Spleen (tissue), 11 donors: ENCODE results near the gene HNRNPM. TPM values are rescaled to one million over a fixed set of nuclear protein-coding genes. Genes with fewer than 3 reads are reported as not detected.
"Not testable (repeated sequence)": the region's sequence is repeated elsewhere in the genome, so short reads cannot be mapped to it uniquely, and the experiment has no call there.

Experiments
- DNase-seq: peaks from one replicate; pipeline ENCODE4 v3.0.0-alpha.2; 2020
- H3K27ac ChIP-seq, 8 donors: fragments of 200-600 bp; sonication (generic) in 7 of 8; 1 replicate in 4 of 8; 2 replicates in 4 of 8; pipeline versions ENCODE4 v1.5.0 to v1.8.0; 2016 to 2021; ENCODE audit warnings: inconsistent platforms in 4 of 8, mild to moderate bottlenecking in 4 of 8, moderate library complexity in 1 of 8
- H3K27me3 ChIP-seq, 7 donors: fragments of 200-600 bp; sonication (generic) in 6 of 7; replicated peaks in 1 of 7; 1 replicate in 4 of 7; 2 replicates in 3 of 7; pipeline versions ENCODE4 v1.5.0 to v1.8.0; 2016 to 2021; ENCODE audit warnings: inconsistent platforms in 3 of 7, mild to moderate bottlenecking in 1 of 7
- H3K36me3 ChIP-seq, 6 donors: fragments of 200-600 bp; sonication (generic) in 5 of 6; 1 replicate in 4 of 6; 2 replicates in 2 of 6; pipeline versions ENCODE4 v1.5.0 to v1.8.0; 2016 to 2021; ENCODE audit warnings: inconsistent platforms in 2 of 6
- H3K4me1 ChIP-seq, 6 donors: fragments of 200-600 bp; sonication (generic) in 5 of 6; 1 replicate in 3 of 6; 2 replicates in 3 of 6; pipeline versions ENCODE4 v1.5.0 to v1.8.0; 2016 to 2021; ENCODE audit warnings: inconsistent platforms in 3 of 6
- H3K4me3 ChIP-seq, 8 donors: fragments of 200-600 bp; sonication (generic) in 7 of 8; 1 replicate in 4 of 8; 2 replicates in 4 of 8; pipeline versions ENCODE4 v1.5.0 to v1.8.0; 2016 to 2021; ENCODE audit warnings: inconsistent platforms in 4 of 8, mild to moderate bottlenecking in 4 of 8, moderate library complexity in 2 of 8
- H3K9me3 ChIP-seq, 8 donors: fragments of 200-600 bp; sonication (generic) in 7 of 8; 1 replicate in 4 of 8; 2 replicates in 4 of 8; pipeline versions ENCODE4 v1.5.0 to v1.8.0; 2016 to 2021; ENCODE audit warnings: inconsistent platforms in 4 of 8
- POLR2A ChIP-seq, 3 donors: fragments of 450-650 bp; IDR thresholded peaks; one replicate each; pipeline ENCODE4 v1.5.1; 2017; ENCODE audit warnings: antibody characterized with exemption in 3 of 3, mild to moderate bottlenecking in 1 of 3
- POLR2AphosphoS5 ChIP-seq, 3 donors: sonication (generic); formaldehyde crosslinking; IDR thresholded peaks; one replicate each; pipeline ENCODE4 v1.5.1; 2017; ENCODE audit warnings: antibody characterized with exemption in 3 of 3
- WGBS, 5 donors: extraction: QIAGEN DNeasy Blood & Tissue Kit in 3 of 5; methylation state at CpG; one replicate each; pipeline versions ENCODE4 v1.1.5 to v1.1.7; 2013 to 2018; 5-methylcytosine and 5-hydroxymethylcytosine counted together
- intact Hi-C: fragments of 100-400 bp; cut with DNase I; formaldehyde crosslinking; loops from one replicate; pipeline ENCODE4 v1.15.0; 2023; ENCODE audit warnings: low total_unique reads
- polyA plus RNA-seq, 3 donors: library from polyadenylated mRNA; stranded (reverse); fragments of 200-250 nt; gene quantifications; one replicate each; pipeline ENCODE4 v1.2.1, GENCODE V29; 2013
- total RNA-seq, 7 donors: library from RNA; depleted of rRNA in 3 of 7; stranded (reverse); fragments of >200 nt in 3 of 7; fragmentation: NEBNext Ultra II Directional in 4 of 7; extraction: Animal tissue kit (Norgen Biotek cat#: 25700) in 4 of 7; gene quantifications; one replicate each; pipeline versions ENCODE4 v1.1.0 to v1.2.1, GENCODE V29; 2016 to 2021
- TF ChIP-seq, protein P1 (sequence below), 11 experiments: fragments of 200-600 bp in 7 of 11; fragments of 450-650 bp in 4 of 11; sonication (generic) in 4 of 11; IDR thresholded peaks in 8 of 11; conservative IDR thresholded peaks in 3 of 11; 1 replicate in 7 of 11; 2 replicates in 4 of 11; pipeline versions ENCODE4 v1.4.0 to v1.8.0; 2016 to 2021; ENCODE audit warnings: antibody characterized with exemption in 11 of 11, inconsistent platforms in 4 of 11, mild to moderate bottlenecking in 1 of 11
- donor health status: healthy with polysubstance abuse.
- donor health status: DM: no; HTN: no; CAD: no; lungs with moderate emphysema.
- donor health status: DM: no; HTN: no; CAD: no.
- donor health status: Bipolar disorder and iron deficiency.
- donor health status: healthy.
- donor health status: DM: no; HTN: no; CAD: no.
- donor health status: DM: yes; HTN: yes; CAD: no.

Gene HNRNPM
- total and polyA plus RNA-seq, 10 donors: 77.1 to 229 (median 138) TPM

DNA sequence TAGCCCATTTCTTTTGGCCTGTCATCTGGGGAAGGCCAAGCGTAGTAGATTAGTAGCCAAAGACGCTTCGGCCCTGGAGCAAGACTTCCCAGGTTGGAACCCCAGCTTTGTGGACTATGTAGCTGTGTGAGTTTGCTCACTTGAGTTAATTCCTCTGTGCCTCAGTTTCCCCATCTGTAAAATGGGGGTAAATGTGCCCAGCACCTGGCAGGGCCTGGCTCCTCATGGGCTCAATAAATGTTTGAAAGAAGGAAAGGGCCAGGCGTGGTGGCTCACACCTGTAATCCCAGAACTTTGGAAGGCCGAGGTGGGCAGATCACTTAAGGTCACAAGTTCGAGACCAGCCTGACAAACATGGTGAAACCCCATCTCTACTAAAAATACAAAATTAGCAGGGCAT lies 14.9 kb upstream of the HNRNPM start:
- DNase-seq: no peak
- Histone ChIP-seq H3K9me3 (no peaks in the 10 kb centered on the region), H3K4me3 (no peak overlapping the region), H3K36me3 (peaks cover 0 to 84% (median 17%) of the 10 kb centered on the region in 6 donors), H3K27ac (no peak overlapping the region), H3K27me3 (no peaks in the 10 kb centered on the region), H3K4me1 (peaks cover 0 to 13% (median 0%) of the 10 kb centered on the region in 6 donors)
- no peak for TF ChIP-seq POLR2AphosphoS5 (IDR thresholded peaks at IDR 0.05)
- no peak for TF ChIP-seq POLR2A (IDR thresholded peaks at IDR 0.05)
- TF ChIP-seq, protein P1, sequence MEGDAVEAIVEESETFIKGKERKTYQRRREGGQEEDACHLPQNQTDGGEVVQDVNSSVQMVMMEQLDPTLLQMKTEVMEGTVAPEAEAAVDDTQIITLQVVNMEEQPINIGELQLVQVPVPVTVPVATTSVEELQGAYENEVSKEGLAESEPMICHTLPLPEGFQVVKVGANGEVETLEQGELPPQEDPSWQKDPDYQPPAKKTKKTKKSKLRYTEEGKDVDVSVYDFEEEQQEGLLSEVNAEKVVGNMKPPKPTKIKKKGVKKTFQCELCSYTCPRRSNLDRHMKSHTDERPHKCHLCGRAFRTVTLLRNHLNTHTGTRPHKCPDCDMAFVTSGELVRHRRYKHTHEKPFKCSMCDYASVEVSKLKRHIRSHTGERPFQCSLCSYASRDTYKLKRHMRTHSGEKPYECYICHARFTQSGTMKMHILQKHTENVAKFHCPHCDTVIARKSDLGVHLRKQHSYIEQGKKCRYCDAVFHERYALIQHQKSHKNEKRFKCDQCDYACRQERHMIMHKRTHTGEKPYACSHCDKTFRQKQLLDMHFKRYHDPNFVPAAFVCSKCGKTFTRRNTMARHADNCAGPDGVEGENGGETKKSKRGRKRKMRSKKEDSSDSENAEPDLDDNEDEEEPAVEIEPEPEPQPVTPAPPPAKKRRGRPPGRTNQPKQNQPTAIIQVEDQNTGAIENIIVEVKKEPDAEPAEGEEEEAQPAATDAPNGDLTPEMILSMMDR (IDR thresholded peaks at IDR 0.05 in 8 of 11, conservative IDR thresholded peaks at IDR 0.05 in 3 of 11): no peak
- intact Hi-C loops: no loop called here
- WGBS, 5 donors: 94 to 98% (median 97%) methylated on average over 6 of the region's 6 CpGs

DNA sequence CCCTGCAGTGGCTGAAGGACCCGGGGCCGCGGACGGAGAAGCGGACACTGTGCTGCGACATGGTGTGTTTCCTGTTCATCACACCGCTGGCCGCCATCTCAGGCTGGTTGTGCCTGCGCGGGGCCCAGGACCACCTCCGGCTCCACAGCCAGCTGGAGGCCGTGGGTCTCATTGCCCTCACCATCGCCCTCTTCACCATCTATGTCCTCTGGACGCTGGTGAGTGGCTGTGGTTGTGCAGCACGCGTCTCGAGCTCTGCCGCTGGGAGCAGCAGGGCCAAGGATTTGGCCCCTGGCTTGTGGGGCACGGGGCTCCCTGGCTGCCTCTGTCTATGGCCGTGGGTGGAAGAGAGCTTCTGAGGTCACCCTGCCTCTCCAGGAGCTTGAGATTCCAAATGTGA lies 14.1 kb upstream of the HNRNPM start:
- no peaks in the 10 kb centered on the region for H3K9me3 ChIP-seq
- no peak overlapping the region for H3K4me3 ChIP-seq
- WGBS, 5 donors: 90 to 97% (median 94%) methylated on average over 17 to 20 of the region's 20 CpGs
- intact Hi-C loops: no loop called here
- H3K4me1 ChIP-seq: peaks cover 0 to 13% (median 0%) of the 10 kb centered on the region in 6 donors
- TF ChIP-seq POLR2AphosphoS5 (IDR thresholded peaks at IDR 0.05) (no peak), POLR2A (IDR thresholded peaks at IDR 0.05) (no peak)
- TF ChIP-seq, protein P1 (IDR thresholded peaks at IDR 0.05 in 8 of 11, conservative IDR thresholded peaks at IDR 0.05 in 3 of 11): no peak
- peaks cover 0 to 85% (median 17%) of the 10 kb centered on the region in 6 donors for H3K36me3 ChIP-seq
- no peak for DNase-seq
- no peaks in the 10 kb centered on the region for H3K27me3 ChIP-seq
- H3K27ac ChIP-seq: no peak overlapping the region

DNA sequence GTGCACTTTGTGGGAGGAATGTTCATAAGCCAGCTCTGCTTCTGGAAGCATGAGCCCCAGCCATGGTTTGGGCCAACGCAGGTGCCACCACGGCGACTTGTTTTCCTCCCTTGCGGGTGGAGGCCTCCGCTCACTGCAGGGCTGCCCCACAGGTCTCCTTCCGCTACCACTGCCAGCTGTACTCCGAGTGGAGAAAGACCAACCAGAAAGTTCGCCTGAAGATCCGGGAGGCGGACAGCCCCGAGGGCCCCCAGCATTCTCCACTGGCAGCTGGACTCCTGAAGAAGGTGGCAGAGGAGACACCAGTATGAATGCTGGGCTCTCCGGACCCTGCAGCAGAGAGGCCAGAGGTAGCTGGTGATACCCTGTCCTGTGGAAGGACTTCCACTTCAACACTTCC lies 6.5 kb upstream of the HNRNPM start:
- no peak overlapping the region for H3K4me3 ChIP-seq
- DNase-seq: peak; percentile 52
- H3K27ac ChIP-seq: no peak overlapping the region
- TF ChIP-seq, protein P1 (IDR thresholded peaks at IDR 0.05 in 8 of 11, conservative IDR thresholded peaks at IDR 0.05 in 3 of 11): no peak
- TF ChIP-seq POLR2A (IDR thresholded peaks at IDR 0.05) (no peak), POLR2AphosphoS5 (IDR thresholded peaks at IDR 0.05) (no peak)
- peaks cover 0 to 13% (median 0%) of the 10 kb centered on the region in 6 donors for H3K4me1 ChIP-seq
- intact Hi-C loops: no loop called here
- H3K9me3 ChIP-seq: no peaks in the 10 kb centered on the region
- H3K27me3 ChIP-seq: no peaks in the 10 kb centered on the region
- peaks cover 0 to 52% (median 17%) of the 10 kb centered on the region in 6 donors for H3K36me3 ChIP-seq
- WGBS, 5 donors: 95 to 98% (median 97%) methylated on average over 7 to 12 of the region's 12 CpGs

DNA sequence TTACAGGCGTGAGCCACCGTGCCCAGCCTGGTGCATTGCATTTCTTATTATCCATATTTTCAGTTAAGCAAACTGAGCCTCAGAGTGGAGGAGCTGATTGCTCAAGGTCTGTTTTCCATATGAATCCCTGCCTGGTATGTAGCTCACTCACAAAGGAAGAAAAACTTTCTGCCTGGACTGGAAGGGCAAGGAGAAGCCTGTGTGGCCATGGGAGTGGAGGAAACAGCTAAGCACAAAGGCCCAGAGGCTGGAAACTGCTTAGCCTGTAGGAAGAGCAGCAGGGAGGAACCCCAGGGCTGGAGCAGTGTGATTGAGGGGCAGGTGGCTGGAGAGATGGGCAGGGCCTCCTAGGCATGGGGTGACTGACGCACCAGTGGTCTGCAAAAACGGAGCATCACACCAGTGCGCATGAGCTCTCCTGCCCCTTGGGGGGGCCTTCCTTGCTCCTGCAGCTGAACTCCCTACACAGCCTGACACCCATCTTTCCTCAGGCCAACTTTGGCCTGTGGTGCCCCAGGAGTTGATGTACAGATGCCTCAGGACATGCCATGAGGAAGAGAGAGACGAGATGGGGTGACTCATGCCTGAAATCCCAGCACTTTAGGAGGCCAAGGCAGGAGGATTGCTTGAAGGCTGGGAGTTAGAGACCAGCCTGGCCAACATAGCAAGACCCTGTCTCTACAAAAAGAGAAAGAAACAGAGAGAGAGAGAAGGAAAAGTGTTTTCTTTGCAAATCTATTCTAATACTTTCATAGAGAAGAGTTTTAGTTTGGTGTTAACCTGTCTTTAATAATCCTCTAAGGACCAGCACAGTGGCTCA lies 2.8 kb upstream of the HNRNPM start:
- Histone ChIP-seq H3K4me3 (no peak overlapping the region), H3K4me1 (peaks cover 12 to 27% (median 22%) of the 10 kb centered on the region in 6 donors), H3K27me3 (no peaks in the 10 kb centered on the region), H3K9me3 (no peaks in the 10 kb centered on the region), H3K27ac (no peak overlapping the region), H3K36me3 (peaks cover 0 to 36% (median 17%) of the 10 kb centered on the region in 6 donors)
- intact Hi-C loops: no loop called here
- TF ChIP-seq POLR2AphosphoS5 (IDR thresholded peaks at IDR 0.05) (peak in 1 of 3 donors; percentile 30), POLR2A (IDR thresholded peaks at IDR 0.05) (no peak)
- TF ChIP-seq, protein P1 (IDR thresholded peaks at IDR 0.05 in 8 of 11, conservative IDR thresholded peaks at IDR 0.05 in 3 of 11): no peak
- WGBS, 5 donors: 88 to 94% (median 89%) methylated on average over 6 of the region's 6 CpGs
- DNase-seq: peak; percentile 58

DNA sequence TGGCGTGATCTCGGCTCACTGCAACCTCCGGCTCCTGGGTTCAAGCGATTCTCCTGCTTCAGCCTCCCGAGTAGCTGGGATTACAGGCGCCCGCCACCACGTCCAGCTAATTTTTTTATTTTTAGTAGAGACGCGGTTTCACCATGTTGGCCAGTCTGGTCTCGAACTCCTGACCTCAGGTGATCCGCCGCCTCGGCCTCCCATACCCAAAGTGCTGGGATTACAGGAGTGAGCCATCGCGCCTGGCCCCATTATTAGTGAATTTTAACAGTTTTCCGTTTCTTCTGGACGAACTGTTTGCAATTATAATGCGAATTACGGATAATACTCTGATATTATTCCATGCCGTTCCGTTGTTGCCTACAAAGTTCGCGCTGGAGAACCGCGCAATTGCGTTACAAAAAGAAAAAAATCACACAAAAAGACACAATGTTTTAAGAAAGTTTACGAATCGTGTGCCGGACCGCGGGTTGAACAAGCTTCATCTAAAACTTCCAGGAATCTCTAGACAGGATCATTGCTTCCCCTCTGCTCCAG lies 567 bp upstream of the HNRNPM start:
- H3K9me3 ChIP-seq, H3K27me3 ChIP-seq, intact Hi-C loops: not testable (repeated sequence)
- 27 to 33% (median 31%) methylated on average over 32 of the region's 32 CpGs for WGBS, 5 donors
- H3K4me3 ChIP-seq: peak overlapping the region; percentile 87 to 100 (median 92)
- DNase-seq: peak; percentile 69
- H3K27ac ChIP-seq: peak overlapping the region; percentile 96 to 98 (median 97)
- peaks cover 0 to 27% (median 3%) of the 10 kb centered on the region in 6 donors for H3K36me3 ChIP-seq
- H3K4me1 ChIP-seq: peaks cover 32 to 50% (median 45%) of the 10 kb centered on the region in 6 donors
